ENCODE measurements around the gene TBXAS1.
A peak's percentile ranks its signal among the peaks of the same experiment; 100 is the strongest.

TBXAS1 gene

GRCh38 chr7:139999516-139999915 lies 170.5 kb downstream of the TBXAS1 start:
- DNase-seq (ENCODE audit: low spot score) = no peak
- FAIRE-seq = no peak

GRCh38 chr7:140000666-140001268 lies 171.7 kb downstream of the TBXAS1 start:
- no peak for FAIRE-seq
- no peak for DNase-seq (ENCODE audit: low spot score)

GRCh38 chr7:140003913-140004382 lies 174.9 kb downstream of the TBXAS1 start:
- FAIRE-seq (peak; percentile 67), DNase-seq (ENCODE audit: low spot score) (peak; percentile 61)

- DNase-seq (ENCODE audit: low spot score) = no peak
- no peak for FAIRE-seq
Observed at GRCh38 chr7:140004672-140005071, 175.6 kb downstream of the TBXAS1 start.

- no peak for FAIRE-seq
- no peak for DNase-seq (ENCODE audit: low spot score)
Observed at GRCh38 chr7:140005341-140005740, 176.3 kb downstream of the TBXAS1 start.

- DNase-seq (ENCODE audit: low spot score) = peak; percentile 29
- FAIRE-seq = no peak
Observed at GRCh38 chr7:140005754-140006503, 176.9 kb downstream of the TBXAS1 start.

GRCh38 chr7:140006600-140006999 lies 177.5 kb downstream of the TBXAS1 start:
- no peak for FAIRE-seq

GRCh38 chr7:140007051-140007690 lies 178.1 kb downstream of the TBXAS1 start:
- no peak for DNase-seq (ENCODE audit: low spot score)
- no peak for FAIRE-seq

More at GRCh38 chr7:140006600-140006999, 177.5 kb downstream of the TBXAS1 start:
- DNase-seq (ENCODE audit: low spot score) = no peak

GRCh38 chr7:140008755-140009610 lies 179.9 kb downstream of the TBXAS1 start:
- FAIRE-seq (no peak), DNase-seq (ENCODE audit: low spot score) (no peak)

- DNase-seq (ENCODE audit: low spot score) (no peak), FAIRE-seq (no peak)
Observed at GRCh38 chr7:140009735-140010134, 180.7 kb downstream of the TBXAS1 start.

GRCh38 chr7:140010194-140010895 lies 181.3 kb downstream of the TBXAS1 start:
- DNase-seq (ENCODE audit: low spot score) (no peak), FAIRE-seq (no peak)

GRCh38 chr7:140013676-140014075 lies 184.6 kb downstream of the TBXAS1 start:
- DNase-seq (ENCODE audit: low spot score) (no peak), FAIRE-seq (no peak)

- no peak for DNase-seq (ENCODE audit: low spot score)
- no peak for FAIRE-seq
Observed at GRCh38 chr7:140014123-140014522, 185.1 kb downstream of the TBXAS1 start.

GRCh38 chr7:140015471-140015970 lies 186.5 kb downstream of the TBXAS1 start:
- no peak for DNase-seq (ENCODE audit: low spot score)
- no peak for FAIRE-seq

- DNase-seq (ENCODE audit: low spot score) (no peak), FAIRE-seq (no peak)
Observed at GRCh38 chr7:140016540-140016939, 187.5 kb downstream of the TBXAS1 start.

- FAIRE-seq (no peak), DNase-seq (ENCODE audit: low spot score) (no peak)
Observed at GRCh38 chr7:140017034-140017433, 188.0 kb downstream of the TBXAS1 start.

GRCh38 chr7:140017543-140017942 lies 188.5 kb downstream of the TBXAS1 start:
- FAIRE-seq (no peak), DNase-seq (ENCODE audit: low spot score) (no peak)

GRCh38 chr7:140018125-140019043 lies 189.3 kb downstream of the TBXAS1 start:
- DNase-seq (ENCODE audit: low spot score) = no peak
- no peak for FAIRE-seq

GRCh38 chr7:140019172-140019571 lies 190.1 kb downstream of the TBXAS1 start:
- FAIRE-seq = no peak

GRCh38 chr7:140019606-140020005 lies 190.5 kb downstream of the TBXAS1 start:
- no peak for DNase-seq (ENCODE audit: low spot score)
- no peak for FAIRE-seq

More at GRCh38 chr7:140019172-140019571, 190.1 kb downstream of the TBXAS1 start:
- DNase-seq (ENCODE audit: low spot score) = no peak

Measured in RCC 7860 (cell line).